KMS-11 (cell line): ENCODE data around the gene PTBP1.
"Not testable (repeated sequence)": the region's sequence is repeated elsewhere in the genome, so short reads cannot be mapped to it uniquely, and the experiment has no call there.

Experiments used
- H2AFZ ChIP-seq: fragments of 200-600 bp; sonication (generic); 2 replicates; pipeline ENCODE4 v1.6.1; 2016; ENCODE audit warnings: antibody characterized with exemption, mixed run types, low read depth
- H3K27ac ChIP-seq: fragments of 200-600 bp; sonication (generic); 2 replicates; pipeline ENCODE4 v1.6.1; 2016; ENCODE audit warnings: mild to moderate bottlenecking, mixed run types
- H3K27me3 ChIP-seq: fragments of 200-600 bp; sonication (generic); 2 replicates; pipeline ENCODE4 v1.6.1; 2017; ENCODE audit warnings: mild to moderate bottlenecking, low read depth, mixed run types, moderate library complexity; ENCODE audit not compliant: insufficient read depth
- H3K36me3 ChIP-seq: fragments of 200-600 bp; sonication (generic); 2 replicates; pipeline ENCODE4 v1.6.1; 2017; ENCODE audit warnings: mild to moderate bottlenecking, mixed run types; ENCODE audit not compliant: insufficient read depth
- H3K4me1 ChIP-seq: fragments of 200-600 bp; sonication (generic); 2 replicates; pipeline ENCODE4 v1.6.1; 2016; ENCODE audit warnings: mild to moderate bottlenecking, low read depth, mixed run types; ENCODE audit not compliant: poor library complexity, severe bottlenecking
- H3K4me2 ChIP-seq: fragments of 200-600 bp; sonication (generic); 2 replicates; pipeline ENCODE4 v1.7.0; 2016; ENCODE audit warnings: mild to moderate bottlenecking, mixed run types
- H3K4me3 ChIP-seq: fragments of 200-600 bp; sonication (generic); IDR thresholded peaks from 2 replicates; pipeline ENCODE4 v1.6.1; 2017; ENCODE audit warnings: low read depth, low read length, mixed read lengths; ENCODE audit not compliant: insufficient read depth
- H3K79me2 ChIP-seq: fragments of 200-600 bp; sonication (generic); 2 replicates; pipeline ENCODE4 v1.6.1; 2016; ENCODE audit warnings: low read depth, mixed run types; ENCODE audit not compliant: insufficient read depth
- H3K9ac ChIP-seq: fragments of 200-600 bp; sonication (generic); 2 replicates; pipeline ENCODE4 v1.6.1; 2016; ENCODE audit warnings: mild to moderate bottlenecking, mixed run types
- H4K20me1 ChIP-seq: fragments of 200-600 bp; sonication (generic); 2 replicates; pipeline ENCODE4 v1.6.1; 2016; ENCODE audit warnings: mild to moderate bottlenecking, mixed run types; ENCODE audit not compliant: insufficient read depth
- TF ChIP-seq, protein P1 (sequence below): fragments of 200-600 bp; sonication (generic); conservative IDR thresholded peaks from 2 replicates; pipeline ENCODE4 v1.6.1; 2017; ENCODE audit warnings: low read depth, mild to moderate bottlenecking, antibody characterized with exemption, low read length, moderate library complexity, mixed read lengths

Gene PTBP1

DNA sequence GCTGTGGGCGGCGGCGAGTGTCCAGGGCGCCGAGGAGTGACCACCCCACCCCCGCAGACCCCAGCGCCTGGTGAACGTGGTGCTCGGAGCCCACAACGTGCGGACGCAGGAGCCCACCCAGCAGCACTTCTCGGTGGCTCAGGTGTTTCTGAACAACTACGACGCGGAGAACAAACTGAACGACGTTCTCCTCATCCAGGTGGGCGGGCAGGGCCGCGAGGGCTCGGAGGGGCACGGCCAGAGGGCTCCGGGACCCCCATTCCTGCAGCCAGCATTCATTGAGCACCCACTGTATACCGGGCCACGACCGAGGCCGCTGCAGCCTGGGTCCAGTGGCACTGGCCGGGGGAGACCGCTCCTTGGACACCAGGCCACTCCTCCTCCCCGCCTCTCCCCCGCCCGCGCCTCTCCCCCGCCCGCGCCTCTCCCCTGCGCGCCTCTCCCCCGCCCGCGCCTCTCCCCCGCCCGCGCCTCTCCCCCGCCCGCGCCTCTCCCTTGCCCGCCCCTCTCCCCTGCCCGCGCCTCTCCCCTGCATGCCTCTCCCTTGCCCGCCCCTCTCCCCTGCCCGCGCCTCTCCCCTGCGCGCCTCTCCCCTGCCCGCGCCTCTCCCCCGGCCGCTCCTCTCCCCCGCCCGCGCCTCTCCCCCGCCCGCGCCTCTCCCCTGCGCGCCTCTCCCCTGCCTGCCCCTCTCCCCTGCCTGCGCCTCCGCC is 46.7 kb downstream of the PTBP1 start:
- Histone ChIP-seq H3K4me1 (peaks cover 42% of the 10 kb centered on the region), H3K27me3 (no peaks in the 10 kb centered on the region; the same call in 1 of the 2 replicates), H4K20me1 (no peaks in the 10 kb centered on the region), H3K4me2 (peak overlapping the region; percentile 60), H3K79me2 (peaks cover 21% of the 10 kb centered on the region), H3K4me3 (no peak overlapping the region), H2AFZ (peak overlapping the region; percentile 52; the same call in 1 of the 2 replicates), H3K27ac (peak overlapping the region; percentile 98), H3K9ac (peak overlapping the region; percentile 94; the same call in 1 of the 2 replicates), H3K36me3 (no peaks in the 10 kb centered on the region)
- TF ChIP-seq, protein P1, sequence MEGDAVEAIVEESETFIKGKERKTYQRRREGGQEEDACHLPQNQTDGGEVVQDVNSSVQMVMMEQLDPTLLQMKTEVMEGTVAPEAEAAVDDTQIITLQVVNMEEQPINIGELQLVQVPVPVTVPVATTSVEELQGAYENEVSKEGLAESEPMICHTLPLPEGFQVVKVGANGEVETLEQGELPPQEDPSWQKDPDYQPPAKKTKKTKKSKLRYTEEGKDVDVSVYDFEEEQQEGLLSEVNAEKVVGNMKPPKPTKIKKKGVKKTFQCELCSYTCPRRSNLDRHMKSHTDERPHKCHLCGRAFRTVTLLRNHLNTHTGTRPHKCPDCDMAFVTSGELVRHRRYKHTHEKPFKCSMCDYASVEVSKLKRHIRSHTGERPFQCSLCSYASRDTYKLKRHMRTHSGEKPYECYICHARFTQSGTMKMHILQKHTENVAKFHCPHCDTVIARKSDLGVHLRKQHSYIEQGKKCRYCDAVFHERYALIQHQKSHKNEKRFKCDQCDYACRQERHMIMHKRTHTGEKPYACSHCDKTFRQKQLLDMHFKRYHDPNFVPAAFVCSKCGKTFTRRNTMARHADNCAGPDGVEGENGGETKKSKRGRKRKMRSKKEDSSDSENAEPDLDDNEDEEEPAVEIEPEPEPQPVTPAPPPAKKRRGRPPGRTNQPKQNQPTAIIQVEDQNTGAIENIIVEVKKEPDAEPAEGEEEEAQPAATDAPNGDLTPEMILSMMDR, result no peak

DNA sequence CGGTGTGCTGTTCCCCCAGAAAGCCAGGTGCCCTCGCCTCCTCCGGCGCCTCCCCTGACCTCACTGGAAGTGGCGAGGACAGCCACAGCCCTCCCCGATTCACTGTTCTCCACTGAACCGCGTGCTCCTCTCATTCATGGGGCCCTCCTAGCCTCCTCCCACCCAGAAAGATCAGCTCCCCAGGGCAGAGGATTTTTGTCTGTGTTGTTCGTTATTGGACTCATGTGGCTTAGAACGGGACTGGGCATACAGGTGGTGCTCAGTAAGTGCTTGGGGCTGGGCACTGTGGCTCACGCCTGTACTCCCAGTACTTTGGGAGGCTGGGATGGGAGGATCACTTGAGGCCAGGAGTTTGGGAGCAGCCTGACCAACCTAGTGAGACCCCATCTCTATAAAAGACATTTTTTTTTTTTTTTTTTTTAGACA is 47.3 kb downstream of the PTBP1 start:
- Histone ChIP-seq H3K4me2 (peak overlapping the region; percentile 96), H3K4me3 (no peak overlapping the region), H2AFZ (peak overlapping the region; percentile 33; the same call in 1 of the 2 replicates), H4K20me1 (no peaks in the 10 kb centered on the region), H3K27me3 (no peaks in the 10 kb centered on the region), H3K36me3 (no peaks in the 10 kb centered on the region), H3K4me1 (peaks cover 42% of the 10 kb centered on the region), H3K79me2 (peaks cover 21% of the 10 kb centered on the region), H3K9ac (peak overlapping the region; percentile 94), H3K27ac (peak overlapping the region; percentile 98)
- TF ChIP-seq, protein P1, result no peak

DNA sequence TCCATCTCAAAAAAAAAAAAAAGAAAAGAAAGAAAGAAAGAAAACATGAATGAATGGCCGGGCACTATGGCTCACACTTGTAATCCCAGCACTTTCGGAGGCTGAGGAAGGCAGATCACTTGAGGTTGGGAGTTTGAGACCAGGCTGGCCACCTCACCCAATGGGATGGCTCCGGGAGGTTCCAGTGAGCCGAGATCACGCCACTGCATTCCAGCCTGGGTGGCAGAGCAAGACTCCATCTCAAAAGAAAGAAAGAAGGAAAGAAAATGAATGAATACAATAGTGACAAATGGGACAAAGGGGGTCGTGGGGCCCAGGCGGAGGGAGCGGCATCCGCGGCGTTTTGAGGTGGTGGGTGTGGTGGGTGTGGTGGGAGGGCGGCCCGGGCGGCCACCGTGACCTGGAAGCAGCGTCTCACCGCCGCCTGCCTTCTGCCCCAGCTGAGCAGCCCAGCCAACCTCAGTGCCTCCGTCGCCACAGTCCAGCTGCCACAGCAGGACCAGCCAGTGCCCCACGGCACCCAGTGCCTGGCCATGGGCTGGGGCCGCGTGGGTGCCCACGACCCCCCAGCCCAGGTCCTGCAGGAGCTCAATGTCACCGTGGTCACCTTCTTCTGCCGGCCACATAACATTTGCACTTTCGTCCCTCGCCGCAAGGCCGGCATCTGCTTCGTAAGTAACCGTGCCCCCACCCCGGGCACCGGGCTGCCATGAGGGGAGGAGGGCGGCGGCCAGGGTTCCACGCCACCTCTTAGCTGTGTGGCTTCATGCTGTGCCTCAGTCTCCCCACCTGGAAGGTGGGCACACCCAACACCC is 48.7 kb downstream of the PTBP1 start:
- H3K79me2 ChIP-seq, result peaks cover 21% of the 10 kb centered on the region
- H3K36me3 ChIP-seq, result no peaks in the 10 kb centered on the region
- H3K4me2 ChIP-seq, result peak overlapping the region; percentile 96
- no peaks in the 10 kb centered on the region for H3K27me3 ChIP-seq
- H3K27ac ChIP-seq, result peak overlapping the region; percentile 98
- peak overlapping the region; percentile 94 for H3K9ac ChIP-seq
- no peaks in the 10 kb centered on the region for H4K20me1 ChIP-seq
- TF ChIP-seq, protein P1, result no peak
- H3K4me1 ChIP-seq, result peaks cover 42% of the 10 kb centered on the region
- no peak overlapping the region for H2AFZ ChIP-seq
- no peak overlapping the region for H3K4me3 ChIP-seq

DNA sequence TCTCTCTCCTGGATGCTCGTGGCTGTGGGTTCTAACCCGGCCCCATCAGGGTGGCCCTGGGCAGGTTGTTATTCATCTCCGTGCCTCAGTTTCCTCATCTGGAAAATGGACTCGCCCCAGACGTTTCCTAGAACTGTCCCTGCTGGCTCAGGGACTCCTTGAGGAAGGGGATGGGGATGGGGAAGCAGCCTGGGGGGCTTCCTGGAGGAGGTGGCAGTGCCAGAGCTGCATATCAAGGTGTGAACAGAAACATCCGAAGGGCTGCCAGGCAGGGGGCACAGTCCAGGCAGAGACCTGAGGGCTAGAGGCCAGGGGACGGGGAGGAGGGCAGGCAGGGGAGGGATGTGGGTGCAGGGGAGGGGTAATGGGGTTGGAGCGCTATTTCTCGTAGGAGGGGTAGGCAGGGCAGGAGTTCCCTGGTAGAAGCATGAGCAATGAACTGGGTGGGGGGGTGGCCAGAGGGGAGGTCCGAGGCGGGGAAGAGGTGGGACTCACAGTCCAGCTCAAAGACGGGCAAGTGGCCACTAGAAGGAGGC is 51.2 kb downstream of the PTBP1 start:
- Histone ChIP-seq H3K9ac (no peak overlapping the region), H3K4me3 (no peak overlapping the region), H3K27ac (no peak overlapping the region), H2AFZ (no peak overlapping the region), H3K36me3 (no peaks in the 10 kb centered on the region), H3K4me1 (peaks cover 30% of the 10 kb centered on the region), H4K20me1 (no peaks in the 10 kb centered on the region), H3K27me3 (no peaks in the 10 kb centered on the region), H3K79me2 (peaks cover 21% of the 10 kb centered on the region), H3K4me2 (peak overlapping the region; percentile 96; the same call in 1 of the 2 replicates)
- TF ChIP-seq, protein P1, result no peak

DNA sequence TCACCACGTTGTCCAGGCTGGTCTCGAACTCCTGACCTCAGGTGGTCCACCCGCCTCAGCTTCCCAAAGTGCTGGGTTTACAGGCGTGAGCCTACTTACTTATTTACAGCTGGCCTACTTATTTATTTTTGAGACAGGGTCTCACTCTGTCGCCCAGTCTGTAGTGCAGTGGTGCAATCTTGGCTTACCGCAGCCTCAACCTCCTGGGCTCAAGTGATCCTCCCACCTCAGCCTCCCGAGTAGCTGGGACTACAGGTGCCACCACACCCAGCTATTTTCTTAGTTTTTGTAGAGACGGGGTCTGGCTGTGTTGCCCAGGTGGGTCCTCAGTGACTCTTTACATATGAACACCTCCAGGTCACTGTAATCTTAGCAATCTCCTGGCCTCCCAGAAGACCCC is 51.9 kb downstream of the PTBP1 start:
- H3K27me3 ChIP-seq, H3K9ac ChIP-seq: not testable (repeated sequence)
- peaks cover 25% of the 10 kb centered on the region for H3K4me1 ChIP-seq

More for the DNA sequence above, 51.9 kb downstream of the PTBP1 start:
- not testable (repeated sequence) for H2AFZ ChIP-seq, H3K4me2 ChIP-seq, H4K20me1 ChIP-seq, H3K36me3 ChIP-seq, H3K4me3 ChIP-seq, H3K27ac ChIP-seq
- H3K79me2 ChIP-seq, result peaks cover 21% of the 10 kb centered on the region
